GM18499 (cell line): ENCODE data around the gene TGFBR1.

Source experiments
- ATAC-seq: cut with Tn5 transposase; IDR thresholded peaks from one replicate; pipeline ENCODE4 v1.9.1; 2021; ENCODE audit warnings: moderate number of reproducible peaks; ENCODE audit not compliant: insufficient read depth, unreplicated experiment

The TGFBR1 gene

GRCh38 chr9:99104459-99105151, at the start of gene TGFBR1:
Gene TGFBR1 (plus strand): TSS chr9:99105113. CDS start chr9:99105206, 93 bp downstream.
- ATAC-seq, result peak; percentile 54

DNA sequence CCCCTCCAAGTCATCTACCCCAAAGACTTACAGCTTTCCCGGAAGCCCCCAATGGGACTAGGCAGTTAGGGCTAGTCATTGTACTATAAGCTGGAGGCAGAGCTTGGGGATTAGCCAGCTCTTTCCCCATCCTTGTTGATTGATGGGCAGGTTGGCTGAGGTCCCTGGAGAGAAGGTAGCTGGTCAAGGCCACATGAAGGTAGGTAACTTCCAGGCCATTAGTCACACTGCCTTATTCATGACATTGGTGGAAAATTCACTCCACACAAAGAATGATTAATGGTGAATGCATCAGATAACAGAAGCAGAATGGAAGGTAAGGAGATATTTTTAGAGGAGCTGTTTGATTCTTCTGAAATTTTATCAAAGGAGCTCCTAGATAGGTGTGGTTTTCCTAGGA, 49.5 kb upstream of the TGFBR1 start:
- ATAC-seq, result no peak

DNA sequence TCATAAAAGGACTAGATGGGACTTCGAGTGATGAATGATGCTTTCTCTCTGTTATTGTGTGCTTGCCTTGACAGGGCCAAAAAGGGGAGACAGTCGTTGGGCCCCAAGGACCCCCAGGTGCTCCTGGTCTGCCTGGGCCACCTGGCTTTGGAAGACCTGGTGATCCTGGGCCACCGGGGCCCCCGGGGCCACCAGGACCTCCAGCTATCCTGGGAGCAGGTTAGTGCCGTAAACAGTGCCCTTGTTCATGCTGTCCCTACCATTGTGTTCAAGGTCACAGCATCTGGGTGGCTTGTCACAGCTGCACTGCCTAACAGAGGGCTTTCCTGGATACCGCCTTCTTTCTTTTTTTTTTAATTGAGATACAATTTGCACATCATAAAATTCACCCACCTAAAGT, 48.7 kb upstream of the TGFBR1 start:
- ATAC-seq, result no peak

DNA sequence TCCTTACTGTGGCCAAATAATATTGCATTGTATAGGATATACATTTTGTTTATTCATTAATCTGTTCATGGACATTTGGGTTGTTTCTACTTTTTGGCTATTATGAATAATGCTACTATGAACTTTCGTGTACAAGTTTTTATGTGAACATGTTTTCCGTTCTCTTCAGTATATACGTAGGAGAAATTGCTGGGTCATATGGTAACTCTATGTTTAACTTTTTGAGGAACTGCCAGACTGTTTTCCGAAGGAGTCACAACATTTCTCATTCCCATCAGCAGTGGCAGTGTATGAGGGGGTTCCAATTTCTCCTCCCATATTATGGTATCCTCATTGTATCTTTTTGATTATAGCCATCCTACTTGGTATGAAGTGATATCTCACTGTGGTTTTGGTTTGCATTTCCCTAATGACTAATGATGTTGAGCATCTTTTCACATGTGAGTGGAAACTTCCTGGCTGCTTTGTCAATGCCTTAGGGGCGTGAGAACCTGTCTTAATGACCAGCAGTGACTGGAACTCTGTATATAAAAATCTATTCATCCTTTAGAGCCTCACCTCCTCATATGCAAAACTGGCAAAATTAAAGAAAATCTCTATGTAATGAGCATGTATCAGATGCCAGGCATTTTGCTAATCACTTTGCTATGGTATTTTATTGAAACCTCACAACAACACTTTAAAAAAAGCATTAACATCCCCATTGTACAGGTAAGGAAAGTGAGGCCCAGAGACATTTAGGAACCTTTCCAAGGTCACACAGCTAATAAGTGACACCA, 47.8 kb upstream of the TGFBR1 start:
- no peak for ATAC-seq

DNA sequence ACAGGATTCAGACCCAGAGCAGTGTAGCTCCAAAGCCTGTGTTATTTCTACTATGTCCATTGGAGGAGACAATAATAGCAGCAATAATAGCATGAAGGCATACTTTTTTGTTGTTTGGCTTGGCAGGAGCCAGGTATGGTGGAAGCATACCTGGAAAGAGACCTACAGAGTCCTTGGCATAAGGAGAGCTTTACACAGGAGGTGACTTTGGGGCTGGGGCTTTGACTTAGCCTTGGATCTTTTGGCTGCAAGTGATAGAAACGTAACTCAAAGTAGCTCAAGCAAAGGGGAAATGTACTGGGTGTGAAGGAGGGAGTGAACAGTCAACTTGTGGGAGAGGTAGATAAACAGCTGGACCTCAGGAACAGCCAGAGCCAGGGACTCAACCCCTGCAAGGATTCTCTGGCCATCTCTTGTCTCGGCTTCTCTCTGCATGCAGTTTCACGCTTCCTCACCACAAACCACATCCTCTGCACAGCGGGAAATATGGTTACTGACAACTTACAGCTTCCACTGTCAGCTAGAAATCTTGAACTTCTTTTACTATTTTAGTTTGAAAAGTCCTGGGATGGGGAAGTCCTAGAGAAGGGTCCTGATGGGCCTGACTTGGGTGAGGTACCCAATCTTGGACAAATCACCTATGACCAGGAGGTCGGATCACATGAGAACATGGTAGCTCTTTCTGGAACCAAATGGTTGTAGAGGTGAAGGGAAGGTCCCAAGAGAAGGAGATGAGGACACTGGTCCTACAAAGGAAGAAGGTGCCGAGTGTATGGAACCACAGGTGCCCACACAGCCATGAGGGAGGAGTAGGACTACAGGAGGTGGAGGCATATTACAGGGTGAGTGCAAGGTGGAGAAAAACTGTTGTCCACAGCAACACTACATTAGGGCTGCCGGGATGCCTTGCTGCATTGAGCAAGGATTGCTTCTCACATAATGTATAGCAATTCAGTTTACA, 47.0 kb upstream of the TGFBR1 start:
- peak; percentile 66 for ATAC-seq

- ATAC-seq, result no peak
These were observed 45.7 kb upstream of the TGFBR1 start for GRCh38 chr9:99058964-99059921.

DNA sequence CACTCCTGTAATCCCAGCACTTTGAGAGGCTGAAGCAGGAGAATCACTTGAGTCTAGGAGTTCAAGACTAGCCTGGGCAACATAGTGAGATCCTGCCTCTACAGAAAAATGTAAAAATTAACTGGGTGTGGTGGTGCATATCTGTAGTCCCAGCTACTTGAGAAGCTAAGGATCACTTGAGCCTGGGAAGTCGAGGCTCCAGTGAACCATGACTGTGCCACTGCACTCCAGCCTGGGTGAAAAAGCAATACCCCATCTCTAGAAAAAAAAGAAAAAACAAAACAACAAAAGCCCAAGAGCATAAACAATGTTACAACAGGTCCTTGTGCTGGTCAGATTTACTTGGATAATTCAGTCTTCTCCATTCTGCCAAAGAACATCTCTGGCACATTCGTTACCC, 44.3 kb upstream of the TGFBR1 start:
- ATAC-seq, result no peak

DNA sequence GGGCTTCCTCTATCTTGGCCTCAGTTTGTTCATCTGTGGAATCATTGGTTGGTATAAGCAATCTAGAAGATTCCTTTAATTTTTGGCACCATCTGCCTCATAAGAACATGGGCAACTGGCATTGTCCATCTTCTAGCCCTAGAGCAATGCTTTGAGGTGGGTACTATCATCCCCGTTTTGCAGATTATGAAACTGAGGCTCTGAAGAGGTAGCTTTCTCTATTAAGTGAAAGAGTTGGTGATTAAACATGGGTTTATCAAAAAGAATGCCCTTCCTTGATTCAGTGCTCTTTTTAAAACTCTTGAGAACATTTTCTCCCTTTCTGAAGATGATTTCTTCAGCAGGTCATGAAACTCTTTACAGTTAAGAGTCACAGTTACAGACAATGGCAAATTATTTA, 42.4 kb upstream of the TGFBR1 start:
- ATAC-seq, result no peak

GRCh38 chr9:99063522-99063921, 41.4 kb upstream of the TGFBR1 start:
- no peak for ATAC-seq

DNA sequence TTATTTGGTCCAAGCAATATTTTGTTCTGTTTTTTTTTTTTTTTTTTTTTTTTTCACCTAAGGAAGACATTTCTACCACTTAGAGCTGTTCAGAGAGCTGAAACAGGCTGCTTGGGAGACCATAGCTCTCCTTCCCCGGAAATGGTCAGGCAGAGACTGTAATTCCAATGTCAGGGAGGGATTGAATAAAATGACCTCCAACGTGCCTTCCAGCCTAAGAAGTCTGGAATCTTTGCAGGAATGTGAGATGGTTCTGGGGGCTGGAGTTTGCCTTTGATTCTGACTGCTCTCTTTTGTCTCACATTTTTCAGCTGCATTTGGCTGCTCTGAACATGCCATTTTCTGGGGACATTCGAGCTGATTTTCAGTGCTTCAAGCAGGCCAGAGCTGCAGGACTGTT, 38.3 kb upstream of the TGFBR1 start:
- no peak for ATAC-seq

GRCh38 chr9:99069075-99069474, 35.8 kb upstream of the TGFBR1 start:
- ATAC-seq, result no peak

DNA sequence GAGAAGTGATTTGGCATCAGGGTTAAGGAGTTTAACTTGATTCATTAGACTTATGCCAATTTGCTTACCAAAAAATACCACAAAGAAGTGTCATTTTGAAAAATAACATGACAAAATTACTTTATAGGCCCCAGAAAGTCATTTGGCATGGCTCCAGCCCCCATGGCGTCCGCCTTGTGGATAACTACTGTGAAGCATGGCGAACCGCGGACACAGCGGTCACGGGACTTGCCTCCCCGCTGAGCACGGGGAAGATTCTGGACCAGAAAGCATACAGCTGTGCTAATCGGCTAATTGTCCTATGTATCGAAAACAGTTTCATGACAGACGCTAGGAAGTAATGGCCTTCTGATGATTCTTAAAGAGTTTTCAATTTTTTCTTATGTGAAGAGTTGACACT, 35.4 kb upstream of the TGFBR1 start:
- no peak for ATAC-seq

DNA sequence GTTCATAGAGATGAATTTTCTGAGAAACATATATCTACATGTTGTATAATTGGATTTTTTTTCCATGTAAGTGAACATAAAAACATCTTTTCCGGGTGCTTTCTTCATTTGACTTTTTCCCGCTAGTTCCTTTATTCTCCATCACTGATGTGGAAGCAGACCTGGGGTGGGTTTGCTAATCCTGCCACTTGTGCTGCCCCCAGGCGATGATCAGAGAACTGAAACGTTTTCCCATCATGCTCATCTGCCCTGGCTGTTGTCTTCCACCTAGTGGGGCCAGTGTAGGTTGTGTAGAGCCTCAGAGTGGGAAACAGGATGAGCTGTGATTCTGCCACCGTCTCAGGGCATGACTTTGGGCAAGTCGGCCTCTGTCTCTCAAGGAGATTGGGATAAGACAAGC, 34.2 kb upstream of the TGFBR1 start:
- no peak for ATAC-seq

DNA sequence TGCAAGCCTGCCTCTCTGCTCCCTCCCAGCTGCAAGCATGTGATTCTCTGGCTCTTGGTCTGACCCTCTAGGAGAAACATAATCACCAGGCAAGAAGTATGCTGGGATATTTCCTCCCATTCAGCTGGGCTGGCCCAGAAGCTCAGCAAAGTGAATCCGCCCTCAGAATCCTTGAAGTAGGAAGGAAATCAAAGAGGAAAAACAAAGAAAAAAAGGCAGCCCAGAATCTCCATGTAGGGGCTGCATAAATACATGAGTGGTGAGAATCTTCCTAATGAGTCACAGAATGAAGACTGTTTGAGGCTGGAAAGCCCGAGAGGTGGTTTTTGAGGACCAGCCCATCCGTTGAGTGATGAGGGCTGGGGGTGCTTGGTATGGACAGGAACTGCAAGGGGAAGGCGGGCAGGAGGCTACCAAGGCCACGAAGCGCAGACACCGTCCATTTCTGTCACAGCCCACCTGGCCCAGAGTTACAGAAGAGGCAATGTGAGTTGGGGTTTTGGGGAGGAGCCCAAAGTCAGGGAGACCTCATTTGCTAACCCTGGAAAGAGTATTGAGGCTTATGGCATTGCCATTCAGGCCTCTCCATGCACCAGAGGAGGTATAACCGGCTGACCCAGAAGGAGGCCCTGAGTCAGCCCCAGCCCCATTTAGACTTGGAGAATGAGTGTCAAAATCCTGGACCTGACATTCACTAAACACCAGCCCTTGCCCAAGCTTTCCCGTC, 33.4 kb upstream of the TGFBR1 start:
- ATAC-seq, result no peak

GRCh38 chr9:99072040-99072394, 32.9 kb upstream of the TGFBR1 start:
- ATAC-seq, result no peak

GRCh38 chr9:99073347-99073746, 31.6 kb upstream of the TGFBR1 start:
- no peak for ATAC-seq

- no peak for ATAC-seq
These were observed 30.7 kb upstream of the TGFBR1 start for GRCh38 chr9:99073985-99074901.

DNA sequence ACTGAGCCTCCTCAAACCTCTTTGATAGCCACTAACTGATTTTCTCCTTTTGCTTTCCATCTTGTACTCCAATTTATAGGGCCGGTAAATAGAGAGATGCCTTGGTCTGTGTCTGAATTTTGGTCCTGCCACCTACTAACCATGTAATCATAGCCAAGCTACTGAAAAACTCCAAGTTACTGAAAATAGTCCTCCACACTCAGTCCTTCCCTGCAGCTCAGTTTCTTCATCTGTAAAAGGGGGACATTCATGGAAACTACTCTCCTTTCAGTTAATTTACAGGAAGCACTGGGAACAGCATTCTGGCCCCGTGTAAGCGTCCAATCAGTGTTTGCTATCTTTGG, 30.0 kb upstream of the TGFBR1 start:
- no peak for ATAC-seq
